Common myeloid progenitor, CD34-positive (primary cell): ENCODE results near the gene OAS3.

Experiments used
- CTCF ChIA-PET: fragments of 350-600 bp; sonication (Branson Sonifier 250); formaldehyde crosslinking; loops from one replicate; lab custom pipeline; 2021; ENCODE audit warnings: antibody characterized with exemption; lab: Charles Lee
- POLR2A ChIA-PET: fragments of 350-600 bp; sonication (Branson Sonifier 250); formaldehyde crosslinking; loops from one replicate; lab custom pipeline; 2021; ENCODE audit warnings: antibody characterized with exemption; lab: Charles Lee
- DNase-seq, 3 donors: peaks; one replicate each; pipeline versions ENCODE4 v3.0.0 to v3.0.0-alpha.2; 2013
- H3K27ac ChIP-seq, 2 experiments: 1 replicate in 1 of 2; 2 replicates in 1 of 2; pipeline ENCODE4 v1.7.0; 2013; ENCODE audit warnings: inconsistent platforms in 2 of 2, low read length in 2 of 2, mild to moderate bottlenecking in 2 of 2, low read depth in 1 of 2, moderate library complexity in 1 of 2; ENCODE audit not compliant: severe bottlenecking in 2 of 2, insufficient read depth in 1 of 2, poor library complexity in 1 of 2
- H3K27me3 ChIP-seq, 5 experiments: replicated peaks in 2 of 5; 1 replicate in 3 of 5; 2 replicates in 2 of 5; pipeline versions ENCODE4 v1.6.1 to v1.7.0; 2013; ENCODE audit warnings: low read length in 4 of 5, mild to moderate bottlenecking in 2 of 5, moderate library complexity in 2 of 5, inconsistent platforms in 1 of 5; ENCODE audit not compliant: insufficient read depth in 5 of 5, control insufficient read depth in 4 of 5
- H3K36me3 ChIP-seq, 4 experiments: 1 replicate in 2 of 4; 2 replicates in 2 of 4; pipeline versions ENCODE4 v1.6.1 to v1.7.0; 2013; ENCODE audit warnings: low read length in 3 of 4, control low read depth in 1 of 4, mild to moderate bottlenecking in 1 of 4; ENCODE audit not compliant: control insufficient read depth in 4 of 4, insufficient read depth in 4 of 4
- H3K4me1 ChIP-seq, 4 experiments: 1 replicate in 3 of 4; 2 replicates in 1 of 4; pipeline versions ENCODE4 v1.6.1 to v1.7.1; 2013; ENCODE audit warnings: low read length in 3 of 4, mild to moderate bottlenecking in 3 of 4, control low read depth in 1 of 4, inconsistent platforms in 1 of 4, moderate library complexity in 1 of 4; ENCODE audit not compliant: control insufficient read depth in 4 of 4, insufficient read depth in 4 of 4; ENCODE audit errors: control extremely low read depth in 1 of 4
- H3K4me3 ChIP-seq, 7 experiments: 1 replicate in 4 of 7; 2 replicates in 3 of 7; pipeline versions ENCODE4 v1.5.1 to v1.7.0; 2013; ENCODE audit warnings: mild to moderate bottlenecking in 7 of 7, low read length in 6 of 7, moderate library complexity in 6 of 7, inconsistent platforms in 2 of 7, low read depth in 2 of 7, control low read depth in 1 of 7; ENCODE audit not compliant: insufficient read depth in 4 of 7, control insufficient read depth in 1 of 7; ENCODE audit errors: extremely low read depth in 1 of 7
- H3K9me3 ChIP-seq, 5 experiments: 1 replicate in 4 of 5; 2 replicates in 1 of 5; pipeline versions ENCODE4 v1.6.1 to v1.7.1; 2013; ENCODE audit warnings: low read length in 4 of 5, mild to moderate bottlenecking in 2 of 5, inconsistent platforms in 1 of 5, low read depth in 1 of 5, moderate library complexity in 1 of 5; ENCODE audit not compliant: control insufficient read depth in 4 of 5, insufficient read depth in 2 of 5; ENCODE audit errors: control extremely low read depth in 1 of 5
- WGBS: methylation state at CpG from one replicate; pipeline ENCODE4 v1.1.5; 2013; ENCODE audit not compliant: insufficient coverage; 5-methylcytosine and 5-hydroxymethylcytosine counted together

The OAS3 gene

DNA sequence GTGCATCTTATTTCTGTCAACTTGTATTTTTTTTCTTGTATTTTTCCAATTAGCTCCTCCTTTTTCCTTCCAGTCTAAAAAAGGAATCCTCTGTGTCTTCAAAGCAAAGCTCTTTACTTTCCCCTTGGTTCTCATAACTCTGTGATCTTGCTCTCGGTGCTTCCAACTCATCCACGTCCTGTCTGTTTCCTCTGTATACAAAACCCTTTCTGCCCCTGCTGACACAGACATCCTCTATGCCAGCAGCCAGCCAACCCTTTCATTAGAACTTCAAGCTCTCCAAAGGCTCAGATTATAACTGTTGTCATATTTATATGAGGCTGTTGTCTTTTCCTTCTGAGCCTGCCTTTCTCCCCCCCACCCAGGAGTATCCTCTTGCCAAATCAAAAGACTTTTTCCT, 72.4 kb downstream of the OAS3 start:
- Histone ChIP-seq H3K27me3 (no peaks in the 10 kb centered on the region), H3K27ac (no peak overlapping the region), H3K4me3 (no peak overlapping the region), H3K9me3 (peaks cover 2 to 19% (median 11%) of the 10 kb centered on the region in 5 experiments), H3K4me1 (no peaks in the 10 kb centered on the region), H3K36me3 (peaks cover 13 to 60% (median 30%) of the 10 kb centered on the region in 4 experiments)
- WGBS: 100% methylated on average over 2 of the region's 2 CpGs
- DNase-seq: no peak
- ChIA-PET CTCF (interaction anchor here (0.7 to 1.2 kb wide), 2 partner anchors 21 to 27 kb away, joined by 3 to 4 read pairs; no protein-coding TSS in a partner anchor), POLR2A (no interaction called here)

DNA sequence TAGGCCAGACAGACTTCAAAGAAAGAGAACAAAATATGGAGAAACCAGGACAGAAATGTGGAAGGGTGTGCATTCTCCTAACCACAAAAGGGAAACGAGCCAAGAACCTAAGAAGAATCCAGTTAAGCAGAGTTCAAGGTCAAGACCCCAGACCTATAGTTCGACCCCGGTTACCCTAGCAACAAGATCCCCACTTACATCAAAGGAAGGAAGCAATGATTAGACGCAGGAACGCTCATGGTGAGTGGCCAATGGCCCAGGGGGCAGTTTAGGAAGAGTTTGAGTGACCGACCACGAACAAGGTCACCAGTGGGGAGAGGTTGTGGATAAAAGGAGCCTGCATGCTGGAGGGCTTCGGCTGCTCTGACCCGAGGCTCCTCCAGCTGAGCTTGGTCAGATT, 76.3 kb downstream of the OAS3 start:
- ChIA-PET POLR2A (no interaction called here), CTCF (no interaction called here)
- Histone ChIP-seq H3K9me3 (peaks cover 2 to 16% (median 11%) of the 10 kb centered on the region in 5 experiments), H3K27me3 (no peaks in the 10 kb centered on the region), H3K36me3 (peaks cover 11 to 24% (median 13%) of the 10 kb centered on the region in 4 experiments), H3K4me3 (no peak overlapping the region), H3K4me1 (no peaks in the 10 kb centered on the region), H3K27ac (no peak overlapping the region)
- 81% methylated on average over 6 of the region's 9 CpGs for WGBS
- DNase-seq: no peak

DNA sequence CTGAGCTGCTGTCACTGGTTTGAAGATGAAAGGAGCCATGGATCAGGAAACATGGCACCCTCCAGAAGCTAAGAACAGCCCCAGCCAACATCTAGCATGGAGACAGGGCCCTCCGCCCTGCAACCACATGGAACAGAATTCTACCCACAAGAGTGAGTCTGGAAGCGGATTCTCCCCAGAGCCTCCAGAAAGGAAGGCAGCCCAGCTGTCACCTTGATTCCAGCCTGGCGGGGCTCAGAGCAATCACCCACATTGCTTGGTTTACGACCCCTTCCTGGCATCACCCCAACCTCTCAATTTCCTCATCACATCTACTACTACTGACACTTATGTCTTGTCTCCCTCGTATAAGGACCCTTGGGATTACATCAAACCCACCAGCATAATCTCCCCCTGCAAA, 78.5 kb downstream of the OAS3 start:
- POLR2A ChIA-PET: interaction anchor here (1.2 kb wide), 1 partner anchor 65 kb away, joined by 3 read pairs; no protein-coding TSS in a partner anchor
- CTCF ChIA-PET: interaction anchor here (0.8 to 1.7 kb wide), 4 partner anchors 9 to 23 kb away, joined by 3 to 5 read pairs (median 4); no protein-coding TSS in a partner anchor

DNA sequence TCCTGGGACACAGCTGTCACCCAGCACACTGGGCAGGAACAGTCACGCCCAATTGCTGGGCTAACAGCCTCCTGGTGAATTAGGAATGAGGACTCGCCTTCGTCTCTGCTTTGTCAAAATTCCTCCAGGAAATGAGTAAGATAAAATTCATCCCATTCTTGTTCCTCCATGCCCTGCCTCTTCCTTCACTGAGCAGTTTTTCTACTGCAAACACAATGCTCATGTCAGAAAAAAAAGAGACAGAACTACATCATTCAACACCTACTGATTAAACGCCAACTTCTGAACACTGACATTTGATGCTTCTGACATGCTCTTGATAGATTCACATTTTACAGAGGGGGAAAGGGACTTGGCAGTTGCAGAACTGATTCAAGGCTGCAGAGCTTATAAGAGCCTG, 80.8 kb downstream of the OAS3 start:
- Histone ChIP-seq H3K27ac (no peak overlapping the region), H3K27me3 (peaks cover 0 to 2% (median 0%) of the 10 kb centered on the region in 5 experiments), H3K36me3 (no peaks in the 10 kb centered on the region), H3K4me3 (no peak overlapping the region), H3K4me1 (no peaks in the 10 kb centered on the region), H3K9me3 (no peaks in the 10 kb centered on the region)
- ChIA-PET CTCF (no interaction called here), POLR2A (no interaction called here)
- no peak for DNase-seq
- WGBS: 100% methylated on average over 1 of the region's 4 CpGs

More for the DNA sequence above, 78.5 kb downstream of the OAS3 start:
- WGBS: 88% methylated on average over 5 of the region's 5 CpGs
- H3K27me3 ChIP-seq: peaks cover 0 to 2% (median 0%) of the 10 kb centered on the region in 5 experiments
- H3K27ac ChIP-seq: no peak overlapping the region
- H3K36me3 ChIP-seq: peaks cover 0 to 2% (median 0%) of the 10 kb centered on the region in 4 experiments
- no peak for DNase-seq
- no peaks in the 10 kb centered on the region for H3K4me1 ChIP-seq
- H3K4me3 ChIP-seq: no peak overlapping the region
- H3K9me3 ChIP-seq: peaks cover 0 to under 1% (median 0%) of the 10 kb centered on the region in 5 experiments

DNA sequence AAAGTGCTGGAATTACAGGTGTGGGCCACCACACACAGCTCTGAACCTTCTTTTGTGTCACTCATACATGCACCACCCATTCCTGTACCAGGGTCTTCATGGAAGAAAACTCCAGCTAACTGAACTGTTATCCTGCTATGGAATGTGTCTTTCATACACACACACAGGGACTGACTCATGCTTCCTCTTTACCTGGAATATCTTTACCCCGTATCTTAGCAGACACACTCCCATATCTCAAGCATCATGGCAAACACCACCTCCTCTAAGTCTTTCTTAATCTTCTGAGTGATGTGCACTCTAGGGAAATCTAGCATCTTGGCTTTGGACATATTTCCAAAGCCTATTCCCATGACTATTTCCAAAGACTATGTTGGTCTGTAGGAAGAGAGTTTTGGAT, 83.2 kb downstream of the OAS3 start:
- no peak for DNase-seq
- 71% methylated on average over 1 of the region's 1 CpG for WGBS
- Histone ChIP-seq H3K36me3 (no peaks in the 10 kb centered on the region), H3K4me3 (no peak overlapping the region), H3K27me3 (peaks cover 0 to 2% (median 0%) of the 10 kb centered on the region in 5 experiments), H3K27ac (no peak overlapping the region), H3K4me1 (no peaks in the 10 kb centered on the region), H3K9me3 (no peaks in the 10 kb centered on the region)
- POLR2A ChIA-PET: no interaction called here
- CTCF ChIA-PET: interaction anchor here (1.0 to 1.5 kb wide), 4 partner anchors 11 to 27 kb away, joined by 3 to 4 read pairs (median 4); no protein-coding TSS in a partner anchor
